ENCODE measurements around the gene KRTAP6-2. TPM values are rescaled to one million over a fixed set of nuclear protein-coding genes. Genes with fewer than 3 reads are reported as not detected.

KRTAP6-2 gene
- total RNA-seq, 1 donor from 2014 or later, result not detected

- no peak overlapping the region for H3K27ac Mint-ChIP-seq
- Histone ChIP-seq H3K36me3 (no peaks in the 10 kb centered on the region), H4K20me1 (ENCODE audit: low read depth) (no peaks in the 10 kb centered on the region), H2AFZ (replicated peaks) (no peak overlapping the region), H3K4me2 (no peak overlapping the region), H3K27me3 (no peaks in the 10 kb centered on the region), H3F3A (ENCODE audit: low read depth) (no peaks in the 10 kb centered on the region), H3K4me1 (no peaks in the 10 kb centered on the region), H3K9ac (no peak overlapping the region), H3K27ac (no peak overlapping the region), H3K9me3 (ENCODE audit: low read depth) (peaks cover 3% of the 10 kb centered on the region), H3K4me3 (no peak overlapping the region), H3K79me2 (ENCODE audit: low read depth) (no peaks in the 10 kb centered on the region)
- H3K9me3 Mint-ChIP-seq, result peaks cover 3% of the 10 kb centered on the region
- H3K36me3 Mint-ChIP-seq, result no peaks in the 10 kb centered on the region
- peaks cover 2% of the 10 kb centered on the region for H3K27me3 Mint-ChIP-seq (ENCODE audit: insufficient read depth, low read depth)
- no peak for TF ChIP-seq CTCF (IDR thresholded peaks at IDR 0.05)
- TF ChIP-seq EZH2phosphoT487 (IDR thresholded peaks at IDR 0.05), result no peak
- TF ChIP-seq EZH2 (IDR thresholded peaks at IDR 0.05), result no peak
- no peaks in the 10 kb centered on the region for H3K4me1 Mint-ChIP-seq
- no peak for DNase-seq (ENCODE audit: low spot score)
- no peak overlapping the region for H3K4me3 Mint-ChIP-seq
These were observed 29.4 kb upstream of the KRTAP6-2 start for GRCh38 chr21:30628109-30628508.

- no peak overlapping the region for H3K4me3 Mint-ChIP-seq
- DNase-seq (ENCODE audit: low spot score), result no peak
- H3K4me2 ChIP-seq, result no peak overlapping the region
- H3K36me3 Mint-ChIP-seq, result no peaks in the 10 kb centered on the region
- no peak overlapping the region for H3K9ac ChIP-seq
- H3K4me1 ChIP-seq, result no peaks in the 10 kb centered on the region
- no peaks in the 10 kb centered on the region for H3K79me2 ChIP-seq (ENCODE audit: low read depth)
- TF ChIP-seq EZH2 (IDR thresholded peaks at IDR 0.05) (no peak), EZH2phosphoT487 (IDR thresholded peaks at IDR 0.05) (no peak), CTCF (IDR thresholded peaks at IDR 0.05) (no peak)
- no peak overlapping the region for H3K27ac Mint-ChIP-seq
- H3K36me3 ChIP-seq, result no peaks in the 10 kb centered on the region
- peaks cover 3% of the 10 kb centered on the region for H3K9me3 Mint-ChIP-seq
- no peaks in the 10 kb centered on the region for H3F3A ChIP-seq (ENCODE audit: low read depth)
- H3K9me3 ChIP-seq (ENCODE audit: low read depth), result peaks cover 3% of the 10 kb centered on the region
- H3K27me3 Mint-ChIP-seq (ENCODE audit: insufficient read depth, low read depth), result peaks cover 2% of the 10 kb centered on the region
- H3K4me1 Mint-ChIP-seq, result no peaks in the 10 kb centered on the region
- no peaks in the 10 kb centered on the region for H3K27me3 ChIP-seq
- no peak overlapping the region for H3K27ac ChIP-seq
- H2AFZ ChIP-seq (replicated peaks), result no peak overlapping the region
- no peaks in the 10 kb centered on the region for H4K20me1 ChIP-seq (ENCODE audit: low read depth)
- no peak overlapping the region for H3K4me3 ChIP-seq
These were observed 26.9 kb upstream of the KRTAP6-2 start for GRCh38 chr21:30625449-30626165.

GRCh38 chr21:30623362-30623761 lies 24.7 kb upstream of the KRTAP6-2 start:
- no peak overlapping the region for H3K9ac ChIP-seq
- H3K9me3 ChIP-seq (ENCODE audit: low read depth), result peaks cover 13% of the 10 kb centered on the region
- H3K9me3 Mint-ChIP-seq, result peaks cover 3% of the 10 kb centered on the region
- TF ChIP-seq EZH2phosphoT487 (IDR thresholded peaks at IDR 0.05) (no peak), EZH2 (IDR thresholded peaks at IDR 0.05) (no peak), CTCF (IDR thresholded peaks at IDR 0.05) (no peak)
- H3K27ac ChIP-seq, result no peak overlapping the region
- H3K4me2 ChIP-seq, result no peak overlapping the region
- H3K27me3 ChIP-seq, result no peaks in the 10 kb centered on the region
- peaks cover 2% of the 10 kb centered on the region for H3K27me3 Mint-ChIP-seq (ENCODE audit: insufficient read depth, low read depth)
- no peaks in the 10 kb centered on the region for H3K4me1 ChIP-seq
- no peak overlapping the region for H3K4me3 Mint-ChIP-seq
- H3K27ac Mint-ChIP-seq, result no peak overlapping the region
- H2AFZ ChIP-seq (replicated peaks), result no peak overlapping the region
- no peaks in the 10 kb centered on the region for H3F3A ChIP-seq (ENCODE audit: low read depth)
- no peak overlapping the region for H3K4me3 ChIP-seq
- no peaks in the 10 kb centered on the region for H3K36me3 ChIP-seq
- no peaks in the 10 kb centered on the region for H3K4me1 Mint-ChIP-seq
- no peaks in the 10 kb centered on the region for H3K79me2 ChIP-seq (ENCODE audit: low read depth)
- no peaks in the 10 kb centered on the region for H3K36me3 Mint-ChIP-seq
- H4K20me1 ChIP-seq (ENCODE audit: low read depth), result no peaks in the 10 kb centered on the region
- DNase-seq (ENCODE audit: low spot score), result no peak
